Thyroid gland (tissue), 4 donors: ENCODE results near the gene CETN1. TPM values are rescaled to one million over a fixed set of nuclear protein-coding genes. Genes with fewer than 3 reads are reported as not detected.

ENCODE experiments used
- DNase-seq, 2 donors: peaks; one replicate each; pipeline ENCODE4 v3.0.0-alpha.2; 2019
- H3K27ac ChIP-seq, 3 donors: fragments of 200-600 bp; sonication (generic); 1 replicate in 2 of 3; 2 replicates in 1 of 3; pipeline ENCODE4 v1.5.1; 2016 to 2019; ENCODE audit warnings: mild to moderate bottlenecking in 1 of 3, moderate library complexity in 1 of 3
- H3K27me3 ChIP-seq: fragments of 200-600 bp; sonication (generic); one replicate; pipeline ENCODE4 v1.5.1; 2019
- H3K36me3 ChIP-seq, 2 donors: fragments of 200-600 bp; sonication (generic); one replicate each; pipeline ENCODE4 v1.5.1; 2016 to 2019
- H3K4me1 ChIP-seq, 2 donors: fragments of 200-600 bp; sonication (generic); one replicate each; pipeline ENCODE4 v1.5.1; 2017 to 2019
- H3K4me3 ChIP-seq, 3 donors: fragments of 200-600 bp; sonication (generic); replicated peaks in 1 of 3; 1 replicate in 2 of 3; 2 replicates in 1 of 3; pipeline ENCODE4 v1.5.1; 2016; ENCODE audit warnings: mild to moderate bottlenecking in 1 of 3
- H3K9me3 ChIP-seq: fragments of 200-600 bp; sonication (generic); one replicate; pipeline ENCODE4 v1.5.1; 2017
- POLR2A ChIP-seq, 2 donors: fragments of 450-650 bp; IDR thresholded peaks; one replicate each; pipeline ENCODE4 v1.6.1; 2017; ENCODE audit warnings: antibody characterized with exemption in 2 of 2, mild to moderate bottlenecking in 2 of 2, moderate library complexity in 1 of 2
- WGBS, 2 donors: methylation state at CpG; one replicate each; pipeline ENCODE4 v1.1.5; 2017; 5-methylcytosine and 5-hydroxymethylcytosine counted together
- intact Hi-C: fragments of 100-400 bp; cut with DNase I; formaldehyde crosslinking; loops from one replicate; pipeline ENCODE4 v1.15.1; 2023
- total RNA-seq, 4 donors: library from RNA; depleted of rRNA; stranded (reverse); fragments of >200 nt; gene quantifications; one replicate each; pipeline ENCODE4 v1.2.3, GENCODE V29; 2016
- TF ChIP-seq, protein P1 (sequence below), 6 experiments: fragments of 200-600 bp in 3 of 6; fragments of 450-650 bp in 3 of 6; sonication (generic) in 3 of 6; IDR thresholded peaks; one replicate each; pipeline ENCODE4 v1.5.1; 2016 to 2019; ENCODE audit warnings: antibody characterized with exemption in 6 of 6, mild to moderate bottlenecking in 2 of 6, inconsistent platforms in 1 of 6, moderate library complexity in 1 of 6

CETN1 gene
- total RNA-seq, 4 donors from 2014 or later, result 0.27 TPM; not detected in 3

DNA sequence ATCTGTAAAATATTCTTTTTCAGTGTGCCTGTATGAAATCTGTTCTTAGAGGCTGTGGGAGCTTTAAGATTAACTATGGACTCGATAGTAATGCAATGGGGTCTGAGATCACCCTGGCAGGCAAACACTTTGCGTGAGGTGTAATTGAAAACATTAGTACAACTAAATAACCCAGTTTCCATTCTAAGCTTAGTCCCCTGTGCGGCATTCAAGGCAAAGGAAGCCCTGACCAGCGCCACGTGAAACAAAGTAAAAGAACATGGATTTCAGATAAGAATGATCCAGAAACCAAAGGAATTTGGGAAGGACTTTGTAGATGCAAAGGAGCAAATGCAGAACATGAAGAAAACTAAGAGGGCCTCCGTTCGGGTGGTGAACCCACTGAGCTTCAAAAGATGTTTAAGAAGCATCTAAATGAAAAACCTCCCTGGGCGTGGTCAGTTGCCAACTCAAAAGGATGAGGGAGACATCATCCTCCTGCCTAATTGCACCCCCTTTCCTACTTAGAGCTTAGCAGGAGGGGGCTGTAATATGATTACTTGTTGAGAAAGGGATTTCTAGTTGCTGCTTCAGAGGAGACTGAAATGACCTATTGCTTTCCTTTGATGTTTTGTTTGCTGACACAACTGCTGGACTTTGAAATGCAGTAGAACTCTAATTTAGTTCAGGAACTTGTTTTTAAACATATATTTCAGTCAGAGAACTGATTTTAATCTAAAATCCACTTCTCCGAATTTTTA lies 7.9 kb upstream of the CETN1 start:
- no peaks in the 10 kb centered on the region for H3K9me3 ChIP-seq
- intact Hi-C loops, result no loop called here
- no peak overlapping the region for H3K4me3 ChIP-seq
- H3K27ac ChIP-seq, result no peak overlapping the region
- no peaks in the 10 kb centered on the region for H3K27me3 ChIP-seq
- no peaks in the 10 kb centered on the region for H3K4me1 ChIP-seq
- no peak for TF ChIP-seq POLR2A (IDR thresholded peaks at IDR 0.05)
- TF ChIP-seq, protein P1, sequence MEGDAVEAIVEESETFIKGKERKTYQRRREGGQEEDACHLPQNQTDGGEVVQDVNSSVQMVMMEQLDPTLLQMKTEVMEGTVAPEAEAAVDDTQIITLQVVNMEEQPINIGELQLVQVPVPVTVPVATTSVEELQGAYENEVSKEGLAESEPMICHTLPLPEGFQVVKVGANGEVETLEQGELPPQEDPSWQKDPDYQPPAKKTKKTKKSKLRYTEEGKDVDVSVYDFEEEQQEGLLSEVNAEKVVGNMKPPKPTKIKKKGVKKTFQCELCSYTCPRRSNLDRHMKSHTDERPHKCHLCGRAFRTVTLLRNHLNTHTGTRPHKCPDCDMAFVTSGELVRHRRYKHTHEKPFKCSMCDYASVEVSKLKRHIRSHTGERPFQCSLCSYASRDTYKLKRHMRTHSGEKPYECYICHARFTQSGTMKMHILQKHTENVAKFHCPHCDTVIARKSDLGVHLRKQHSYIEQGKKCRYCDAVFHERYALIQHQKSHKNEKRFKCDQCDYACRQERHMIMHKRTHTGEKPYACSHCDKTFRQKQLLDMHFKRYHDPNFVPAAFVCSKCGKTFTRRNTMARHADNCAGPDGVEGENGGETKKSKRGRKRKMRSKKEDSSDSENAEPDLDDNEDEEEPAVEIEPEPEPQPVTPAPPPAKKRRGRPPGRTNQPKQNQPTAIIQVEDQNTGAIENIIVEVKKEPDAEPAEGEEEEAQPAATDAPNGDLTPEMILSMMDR (IDR thresholded peaks at IDR 0.05), result no peak
- DNase-seq, result no peak
- 79 to 80% methylated on average over 9 of the region's 9 CpGs for WGBS, 2 donors
- no peaks in the 10 kb centered on the region for H3K36me3 ChIP-seq

DNA sequence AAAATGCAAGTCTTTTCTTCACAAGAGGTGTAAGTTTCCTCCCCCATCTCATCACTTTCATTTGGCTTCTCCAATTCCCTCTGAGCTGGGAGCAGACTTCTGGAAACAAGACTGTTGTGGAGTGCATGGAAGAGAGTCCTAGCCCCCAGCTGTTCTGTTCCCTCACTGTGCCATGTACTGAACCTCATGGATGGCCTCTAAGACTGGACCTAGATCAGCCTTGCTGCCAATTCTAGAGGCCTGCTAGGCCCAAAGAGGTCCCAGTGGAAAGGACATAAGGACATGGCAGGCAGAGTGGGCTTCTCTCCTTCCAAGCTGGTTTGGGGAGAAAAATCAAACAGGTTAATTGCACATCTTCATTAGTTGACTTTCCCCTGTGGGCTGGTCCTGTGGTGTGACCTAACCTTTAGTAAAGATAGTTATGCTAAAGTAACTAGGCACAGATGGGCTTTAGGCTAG lies 7.3 kb upstream of the CETN1 start:
- Histone ChIP-seq H3K4me1 (no peaks in the 10 kb centered on the region), H3K27me3 (no peaks in the 10 kb centered on the region), H3K9me3 (no peaks in the 10 kb centered on the region), H3K4me3 (no peak overlapping the region), H3K36me3 (no peaks in the 10 kb centered on the region), H3K27ac (no peak overlapping the region)
- no peak for DNase-seq
- TF ChIP-seq, protein P1 (IDR thresholded peaks at IDR 0.05), result no peak
- no peak for TF ChIP-seq POLR2A (IDR thresholded peaks at IDR 0.05)
- intact Hi-C loops, result no loop called here

DNA sequence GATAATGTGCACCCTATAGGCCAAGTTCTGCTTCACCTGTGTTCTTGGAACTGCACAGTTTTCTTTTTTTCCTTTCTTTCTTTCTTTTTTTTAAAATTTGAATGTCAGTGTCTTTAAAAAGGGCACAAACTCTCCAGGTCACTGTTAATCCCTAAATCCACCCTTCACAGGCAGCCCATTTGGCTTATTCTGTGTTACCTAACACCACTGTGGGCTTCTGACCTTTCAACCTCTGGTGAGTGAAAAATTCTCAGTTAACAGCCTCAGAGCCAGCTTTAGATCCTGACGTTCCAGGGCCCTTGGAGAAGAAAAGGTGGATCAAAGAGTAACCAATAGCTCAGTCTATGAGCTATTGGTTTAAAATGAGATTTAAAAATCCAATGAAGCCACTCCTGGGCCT lies 6.8 kb upstream of the CETN1 start:
- no peak overlapping the region for H3K4me3 ChIP-seq
- intact Hi-C loops, result no loop called here
- no peaks in the 10 kb centered on the region for H3K9me3 ChIP-seq
- H3K36me3 ChIP-seq, result no peaks in the 10 kb centered on the region
- DNase-seq, result no peak
- TF ChIP-seq, protein P1 (IDR thresholded peaks at IDR 0.05), result no peak
- no peak for TF ChIP-seq POLR2A (IDR thresholded peaks at IDR 0.05)
- no peaks in the 10 kb centered on the region for H3K4me1 ChIP-seq
- H3K27me3 ChIP-seq, result no peaks in the 10 kb centered on the region
- H3K27ac ChIP-seq, result no peak overlapping the region
- WGBS, 2 donors, result 43 to 57% methylated on average over 1 of the region's 1 CpG

DNA sequence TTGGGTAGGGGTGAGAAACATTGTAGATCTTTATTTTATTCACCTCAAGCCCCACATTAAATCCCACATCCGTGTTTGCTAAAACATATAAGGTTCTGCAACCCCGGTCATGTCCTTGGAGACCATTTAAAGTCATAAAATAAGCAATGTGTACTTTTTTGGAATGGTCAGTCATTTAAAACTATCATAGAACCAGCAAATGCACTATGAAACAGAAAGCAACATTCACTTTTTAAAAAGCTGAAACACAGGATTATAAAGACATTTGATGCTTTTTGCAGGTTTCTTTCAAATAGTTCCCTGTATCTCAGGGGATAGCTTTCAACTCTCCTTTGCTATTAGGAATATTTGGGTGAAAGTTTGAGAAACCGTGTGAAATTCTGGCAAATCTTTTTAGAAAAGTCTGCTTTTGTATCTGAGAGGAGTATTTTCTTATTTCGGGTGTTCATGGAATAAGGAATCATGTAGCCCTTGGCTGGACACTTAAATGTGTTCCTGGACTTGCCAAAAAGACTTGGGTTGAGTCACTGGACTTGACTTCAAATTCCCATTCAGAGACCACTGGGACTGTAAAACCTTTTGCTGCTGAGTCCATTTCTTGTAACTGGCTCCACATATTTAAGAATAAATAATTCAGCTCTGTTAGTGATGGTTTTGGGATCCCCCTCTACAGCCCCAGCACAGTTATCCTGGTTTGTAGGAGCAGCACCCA lies 5.9 kb upstream of the CETN1 start:
- H3K27me3 ChIP-seq, result no peaks in the 10 kb centered on the region
- no peak overlapping the region for H3K4me3 ChIP-seq
- H3K4me1 ChIP-seq, result no peaks in the 10 kb centered on the region
- H3K27ac ChIP-seq, result no peak overlapping the region
- WGBS, 2 donors, result 65 to 70% methylated on average over 4 of the region's 4 CpGs
- TF ChIP-seq, protein P1 (IDR thresholded peaks at IDR 0.05), result no peak
- TF ChIP-seq POLR2A (IDR thresholded peaks at IDR 0.05), result no peak
- no peaks in the 10 kb centered on the region for H3K36me3 ChIP-seq
- intact Hi-C loops, result no loop called here
- no peak for DNase-seq
- no peaks in the 10 kb centered on the region for H3K9me3 ChIP-seq
